HAP-1 (cell line): ENCODE results near the gene CDH22.

ENCODE experiments used
- DNase-seq, 2 experiments: peaks; one replicate each; pipeline ENCODE4 v3.0.0-alpha.2; 2016 to 2020; ENCODE audit warnings: low spot score in 2 of 2
- H3K27me3 ChIP-seq: fragments of 250-450 bp; sonication (Bioruptor Pico); 2 replicates; pipeline ENCODE4 v1.5.1; 2020; ENCODE audit warnings: low read depth, mild to moderate bottlenecking, moderate library complexity
- H3K36me3 ChIP-seq: fragments of 250-450 bp; sonication (Bioruptor Pico); replicated peaks from 2 replicates; pipeline ENCODE4 v1.5.1; 2020; ENCODE audit warnings: mild to moderate bottlenecking
- H3K4me1 ChIP-seq: fragments of 250-450 bp; sonication (Bioruptor Pico); 2 replicates; pipeline ENCODE4 v1.5.1; 2020; ENCODE audit warnings: mild to moderate bottlenecking
- H3K4me3 ChIP-seq: fragments of 250-450 bp; sonication (Bioruptor Pico); 2 replicates; pipeline ENCODE4 v1.5.1; 2020; ENCODE audit warnings: mild to moderate bottlenecking, moderate library complexity
- H3K9me3 ChIP-seq: fragments of 250-450 bp; sonication (Bioruptor Pico); 2 replicates; pipeline ENCODE4 v1.5.1; 2020; ENCODE audit warnings: mild to moderate bottlenecking, moderate library complexity
- in situ Hi-C: fragments of 300-500 bp; cut with MboI; formaldehyde crosslinking; loops from 3 replicates; pipeline ENCODE4 v1.14.3; 2020; ENCODE audit warnings: low sequenced_read_pairs, inconsistent platforms, mixed read lengths

Gene CDH22

DNA sequence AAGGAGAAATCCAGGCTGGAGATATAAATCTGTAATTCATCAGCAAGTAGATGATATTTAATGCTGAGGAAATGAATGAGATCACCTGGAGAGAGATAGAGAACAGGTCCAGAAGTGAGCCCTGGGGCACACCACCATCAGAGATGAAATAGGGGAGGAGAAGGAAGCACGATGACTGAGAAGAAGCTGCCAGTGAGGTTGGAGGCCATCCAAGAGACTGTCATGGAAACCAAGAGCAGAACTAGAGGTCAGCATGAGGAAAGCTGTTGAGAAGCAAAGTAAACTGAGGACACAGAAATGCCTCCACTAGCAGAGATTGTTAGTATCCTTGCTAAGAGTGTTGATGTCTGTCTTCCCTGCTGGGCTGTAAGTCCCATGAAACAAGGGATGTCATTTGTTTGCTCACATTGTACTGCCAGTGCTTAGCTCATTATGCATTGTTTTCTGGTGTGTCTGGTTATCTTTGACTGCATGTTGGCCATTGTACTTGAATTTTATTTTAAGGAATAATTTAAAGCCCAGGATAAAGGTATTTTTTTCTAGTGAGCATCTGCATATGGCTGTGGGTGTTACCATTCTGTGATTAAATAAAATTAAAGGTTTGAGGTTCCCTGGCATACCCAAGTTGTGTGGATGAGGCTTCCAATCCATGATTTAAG, 35.8 kb downstream of the CDH22 start:
- no peaks in the 10 kb centered on the region for H3K4me1 ChIP-seq
- no peaks in the 10 kb centered on the region for H3K9me3 ChIP-seq
- in situ Hi-C loops: no loop called here
- no peak for DNase-seq
- no peaks in the 10 kb centered on the region for H3K36me3 ChIP-seq
- H3K4me3 ChIP-seq: no peak overlapping the region
- peaks cover 8% of the 10 kb centered on the region; the same call in 1 of the 2 replicates for H3K27me3 ChIP-seq

DNA sequence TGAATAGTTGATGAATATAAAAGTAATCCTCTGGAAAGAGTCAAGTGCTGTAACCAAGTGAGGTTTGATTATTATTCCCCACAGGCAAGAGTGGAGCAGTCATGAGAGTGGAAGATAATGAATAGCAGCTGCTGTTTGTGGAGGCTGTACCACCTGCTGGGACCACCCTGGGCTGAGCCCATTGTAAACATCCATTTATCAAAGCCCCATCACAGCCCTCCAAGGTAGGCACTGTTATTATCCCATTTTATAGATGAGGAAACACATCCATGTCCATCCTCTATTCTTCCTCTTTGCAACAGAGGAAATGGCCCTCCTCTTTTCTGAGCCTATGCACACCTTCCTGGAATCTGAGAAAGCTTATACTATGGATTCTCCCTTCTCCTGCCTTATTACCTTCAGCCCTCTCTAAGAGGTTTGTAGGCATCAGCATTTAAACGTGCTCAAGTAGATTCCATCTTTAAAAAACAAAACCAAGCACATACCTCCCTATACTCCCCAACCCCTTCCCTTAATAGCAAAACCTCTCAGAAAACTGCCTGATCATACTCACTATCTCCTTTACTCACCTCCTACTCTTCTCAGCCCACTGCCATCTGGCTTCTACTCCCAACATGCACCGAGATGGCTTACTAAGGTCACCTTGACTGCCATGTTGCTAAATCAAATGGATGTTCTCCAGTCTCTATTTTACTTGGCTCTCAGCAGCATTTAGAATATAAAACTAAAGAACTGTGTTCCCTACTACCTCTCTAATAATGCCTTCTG, 37.1 kb downstream of the CDH22 start:
- no peak for DNase-seq
- in situ Hi-C loops: no loop called here
- Histone ChIP-seq H3K36me3 (no peaks in the 10 kb centered on the region), H3K4me1 (no peaks in the 10 kb centered on the region), H3K9me3 (no peaks in the 10 kb centered on the region), H3K27me3 (peaks cover 8% of the 10 kb centered on the region; the same call in 1 of the 2 replicates), H3K4me3 (no peak overlapping the region)

DNA sequence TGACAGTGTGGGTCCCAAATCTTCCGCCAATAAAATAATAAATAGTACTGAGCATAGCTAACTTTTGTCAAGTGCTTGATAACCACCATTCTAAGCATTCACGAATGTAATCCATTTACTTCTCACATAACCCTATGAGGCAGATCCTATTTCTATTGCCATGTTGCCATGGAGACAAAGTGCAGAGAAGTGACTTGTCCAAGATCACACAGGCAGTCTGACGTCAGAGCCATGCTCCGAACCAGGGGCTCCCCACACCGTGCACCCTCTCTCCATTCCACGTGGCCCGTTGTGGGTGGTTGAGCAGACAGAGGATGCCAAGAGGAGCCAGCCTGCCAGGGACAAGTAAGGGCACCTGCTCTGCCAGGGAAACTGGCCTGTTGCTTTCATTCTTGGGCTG, 38.9 kb downstream of the CDH22 start:
- no peaks in the 10 kb centered on the region for H3K9me3 ChIP-seq
- no peaks in the 10 kb centered on the region for H3K4me1 ChIP-seq
- H3K4me3 ChIP-seq: no peak overlapping the region
- in situ Hi-C loops: no loop called here
- H3K27me3 ChIP-seq: 0 out of 2 replicates have a peak, but pooled peaks cover 4% of the 10 kb centered on the region
- DNase-seq: no peak
- no peaks in the 10 kb centered on the region for H3K36me3 ChIP-seq

DNA sequence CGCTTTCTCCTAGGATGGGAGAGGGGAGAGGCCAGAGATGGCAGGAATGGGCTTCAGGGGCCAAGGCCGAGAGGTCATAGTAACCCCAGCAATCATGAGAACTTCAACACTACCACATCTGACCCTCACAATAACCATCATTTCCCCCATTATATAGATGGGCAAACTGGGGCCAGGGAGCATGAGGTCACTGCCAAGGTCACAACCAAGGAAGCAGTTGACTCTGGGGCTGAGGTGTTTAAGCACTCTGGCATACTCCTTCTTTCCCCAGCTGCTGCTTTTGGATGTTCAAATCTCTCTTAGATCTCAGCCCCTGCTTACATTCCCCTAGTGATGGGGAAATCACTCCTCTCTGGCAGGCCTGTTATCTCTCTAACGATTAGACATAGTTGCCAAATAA, 39.6 kb downstream of the CDH22 start:
- in situ Hi-C loops: no loop called here
- no peak overlapping the region for H3K4me3 ChIP-seq
- no peak for DNase-seq
- H3K27me3 ChIP-seq: 0 out of 2 replicates have a peak, but pooled peaks cover 2% of the 10 kb centered on the region
- no peaks in the 10 kb centered on the region for H3K4me1 ChIP-seq
- no peaks in the 10 kb centered on the region for H3K9me3 ChIP-seq
- H3K36me3 ChIP-seq: no peaks in the 10 kb centered on the region

DNA sequence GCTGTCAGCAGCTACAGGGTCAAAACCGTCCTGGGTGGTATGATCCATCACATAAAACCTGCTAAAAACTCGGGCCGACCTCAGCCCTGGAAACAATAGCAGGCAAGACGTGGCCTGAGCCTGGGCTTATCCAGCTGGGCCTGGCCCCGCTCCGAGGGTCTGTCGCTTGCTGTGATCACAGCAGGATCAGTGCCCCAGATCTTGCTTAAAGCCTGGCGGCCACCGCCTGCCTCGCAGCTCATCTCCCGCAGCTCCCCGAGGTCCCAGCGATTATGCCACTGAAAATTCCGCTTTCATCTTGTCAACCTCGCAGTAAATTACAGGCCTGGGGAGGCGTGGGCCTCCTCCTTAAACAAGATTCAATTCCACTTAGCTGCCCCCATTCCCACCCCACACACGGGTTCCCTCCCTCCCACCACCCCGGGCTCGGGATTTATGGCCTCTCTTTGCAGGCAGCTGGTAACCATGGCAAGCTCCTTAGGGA, 40.1 kb downstream of the CDH22 start:
- Histone ChIP-seq H3K36me3 (no peaks in the 10 kb centered on the region), H3K9me3 (no peaks in the 10 kb centered on the region), H3K4me1 (no peaks in the 10 kb centered on the region), H3K4me3 (no peak overlapping the region), H3K27me3 (0 out of 2 replicates have a peak, but pooled peaks cover 2% of the 10 kb centered on the region)
- in situ Hi-C loops: no loop called here
- no peak for DNase-seq

GRCh38 chr20:46267108-46268105, 40.9 kb downstream of the CDH22 start:
- H3K9me3 ChIP-seq: no peaks in the 10 kb centered on the region
- 0 out of 2 replicates have a peak, but pooled peaks cover 2% of the 10 kb centered on the region for H3K27me3 ChIP-seq
- DNase-seq: no peak
- no peaks in the 10 kb centered on the region for H3K36me3 ChIP-seq
- in situ Hi-C loops: no loop called here
- H3K4me1 ChIP-seq: no peaks in the 10 kb centered on the region
- no peak overlapping the region for H3K4me3 ChIP-seq

DNA sequence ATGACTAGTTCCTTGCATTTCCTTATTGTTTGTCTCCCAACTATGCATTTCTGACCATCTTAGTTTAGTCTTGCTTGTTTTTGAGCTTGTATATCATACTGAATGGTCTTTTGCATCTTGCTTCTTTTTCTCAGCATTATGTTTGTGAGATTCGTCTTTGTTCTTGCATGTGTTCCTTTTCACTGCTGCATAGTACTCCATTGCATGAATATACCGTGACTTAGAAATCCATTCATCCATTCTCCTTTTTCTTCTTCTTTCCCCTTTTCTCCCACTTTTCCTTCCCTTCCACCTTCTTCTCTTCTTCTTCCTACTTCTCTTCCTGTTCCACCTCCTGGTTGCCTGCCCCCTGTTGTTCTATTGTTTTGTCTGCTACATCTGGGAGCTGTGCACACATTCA, 42.8 kb downstream of the CDH22 start:
- in situ Hi-C loops: no loop called here
- Histone ChIP-seq H3K4me1 (no peaks in the 10 kb centered on the region), H3K9me3 (no peaks in the 10 kb centered on the region), H3K27me3 (0 out of 2 replicates have a peak, but pooled peaks cover 2% of the 10 kb centered on the region), H3K36me3 (no peaks in the 10 kb centered on the region), H3K4me3 (no peak overlapping the region)
- DNase-seq: no peak

- in situ Hi-C loops: no loop called here
- H3K4me1 ChIP-seq: no peaks in the 10 kb centered on the region
- DNase-seq: no peak
- H3K9me3 ChIP-seq: no peaks in the 10 kb centered on the region
- H3K27me3 ChIP-seq: peaks cover 2% of the 10 kb centered on the region; the same call in 1 of the 2 replicates
- H3K4me3 ChIP-seq: no peak overlapping the region
- no peaks in the 10 kb centered on the region for H3K36me3 ChIP-seq
Observed at GRCh38 chr20:46264391-46265266, 43.7 kb downstream of the CDH22 start.

DNA sequence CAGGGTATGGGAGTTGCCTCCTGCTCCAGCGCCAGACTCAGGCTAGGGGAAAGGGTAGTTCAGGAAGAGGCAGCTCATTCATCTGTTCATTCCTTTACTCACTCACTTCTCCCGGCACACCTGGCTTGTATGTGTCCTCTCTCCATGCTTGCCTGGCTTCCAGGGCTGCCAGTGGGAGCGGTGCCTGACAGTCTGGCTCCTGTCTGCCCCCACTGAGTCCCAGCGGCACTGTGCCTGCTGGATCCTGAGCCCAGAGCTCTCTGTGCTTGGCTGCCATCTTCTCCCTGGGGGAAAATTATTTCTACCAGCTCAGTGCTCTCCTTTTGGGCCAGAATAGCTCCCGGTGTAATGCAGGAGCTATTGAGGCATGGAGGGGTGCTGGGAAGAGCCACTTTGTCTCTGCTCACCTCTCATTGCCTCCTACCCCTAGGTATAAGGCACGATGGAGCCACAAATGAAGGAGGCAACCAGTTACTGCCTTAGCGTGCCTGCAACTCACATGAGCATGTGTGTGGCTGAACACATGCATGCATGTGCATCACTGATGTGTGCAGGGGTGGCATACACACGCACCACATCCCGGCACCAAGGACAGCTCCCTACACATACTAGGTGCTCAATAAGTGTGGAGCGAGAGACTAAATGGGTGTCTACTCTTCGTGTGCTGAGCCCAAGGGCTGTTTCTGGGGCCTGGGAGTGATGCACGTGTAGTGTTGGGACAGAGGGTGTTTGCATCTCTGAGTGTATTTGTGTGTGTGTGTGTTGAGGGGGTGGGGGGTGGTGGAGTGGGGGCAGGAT, 46.6 kb downstream of the CDH22 start:
- H3K27me3 ChIP-seq: peaks cover 7% of the 10 kb centered on the region
- no peaks in the 10 kb centered on the region for H3K4me1 ChIP-seq
- no peaks in the 10 kb centered on the region for H3K36me3 ChIP-seq
- no peak overlapping the region for H3K4me3 ChIP-seq
- no peak for DNase-seq
- H3K9me3 ChIP-seq: no peaks in the 10 kb centered on the region
- in situ Hi-C loops: no loop called here

GRCh38 chr20:46260936-46261454, 47.3 kb downstream of the CDH22 start:
- Histone ChIP-seq H3K27me3 (peaks cover 7% of the 10 kb centered on the region), H3K4me1 (no peaks in the 10 kb centered on the region), H3K9me3 (no peaks in the 10 kb centered on the region), H3K36me3 (no peaks in the 10 kb centered on the region), H3K4me3 (no peak overlapping the region)
- DNase-seq: no peak
- in situ Hi-C loops: no loop called here

- no peaks in the 10 kb centered on the region for H3K4me1 ChIP-seq
- in situ Hi-C loops: no loop called here
- DNase-seq: no peak
Observed at GRCh38 chr20:46260480-46260879, 47.8 kb downstream of the CDH22 start.

DNA sequence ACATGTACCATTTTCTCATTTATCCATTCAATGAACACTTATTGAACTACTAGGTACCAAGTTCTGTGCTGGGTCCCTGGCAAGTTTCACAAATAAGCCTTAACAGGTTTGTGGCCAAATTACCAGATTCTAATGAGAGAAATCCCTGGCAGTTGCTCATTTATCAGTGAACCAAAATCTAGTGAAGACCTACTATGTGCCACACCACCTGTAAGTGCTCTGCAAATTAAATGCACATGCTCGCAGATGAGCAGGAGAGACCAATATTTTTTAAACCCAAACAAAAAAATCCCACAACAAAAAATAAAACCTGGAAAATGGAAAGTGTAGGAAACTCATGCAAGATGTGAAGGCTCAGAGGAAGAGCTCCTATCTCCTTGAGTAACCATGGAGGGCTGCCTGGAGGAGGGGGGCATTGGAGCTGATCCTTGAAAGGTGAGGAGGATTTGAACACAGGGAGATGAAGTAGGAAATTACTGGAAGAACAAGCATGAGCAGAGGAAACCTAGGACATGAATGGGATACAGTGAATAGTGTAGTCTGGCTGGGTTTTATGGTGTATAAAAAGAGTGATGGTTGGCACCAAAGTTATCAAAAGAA, 48.9 kb downstream of the CDH22 start:
- no peaks in the 10 kb centered on the region for H3K36me3 ChIP-seq
- no peak for DNase-seq
- peaks cover 7% of the 10 kb centered on the region for H3K27me3 ChIP-seq
- in situ Hi-C loops: no loop called here
- no peaks in the 10 kb centered on the region for H3K9me3 ChIP-seq
- H3K4me3 ChIP-seq: no peak overlapping the region
- H3K4me1 ChIP-seq: no peaks in the 10 kb centered on the region

More at GRCh38 chr20:46260480-46260879, 47.8 kb downstream of the CDH22 start:
- Histone ChIP-seq H3K36me3 (no peaks in the 10 kb centered on the region), H3K9me3 (no peaks in the 10 kb centered on the region), H3K4me3 (no peak overlapping the region), H3K27me3 (peaks cover 7% of the 10 kb centered on the region)
